ENCODE measurements around the gene MTAP.

MTAP gene

DNA sequence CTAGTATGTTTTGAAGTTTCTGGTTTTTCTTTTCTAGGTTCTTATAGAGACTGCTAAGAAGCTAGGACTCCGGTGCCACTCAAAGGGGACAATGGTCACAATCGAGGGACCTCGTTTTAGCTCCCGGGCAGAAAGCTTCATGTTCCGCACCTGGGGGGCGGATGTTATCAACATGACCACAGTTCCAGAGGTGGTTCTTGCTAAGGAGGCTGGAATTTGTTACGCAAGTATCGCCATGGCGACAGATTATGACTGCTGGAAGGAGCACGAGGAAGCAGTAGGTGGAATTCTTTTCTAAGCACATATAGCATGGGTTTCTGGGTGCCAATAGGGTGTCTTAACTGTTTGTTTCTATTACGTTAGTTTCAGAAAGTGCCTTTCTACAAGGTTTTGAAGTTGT is 52.2 kb downstream of the MTAP start:
- no peak for DNase-seq

DNA sequence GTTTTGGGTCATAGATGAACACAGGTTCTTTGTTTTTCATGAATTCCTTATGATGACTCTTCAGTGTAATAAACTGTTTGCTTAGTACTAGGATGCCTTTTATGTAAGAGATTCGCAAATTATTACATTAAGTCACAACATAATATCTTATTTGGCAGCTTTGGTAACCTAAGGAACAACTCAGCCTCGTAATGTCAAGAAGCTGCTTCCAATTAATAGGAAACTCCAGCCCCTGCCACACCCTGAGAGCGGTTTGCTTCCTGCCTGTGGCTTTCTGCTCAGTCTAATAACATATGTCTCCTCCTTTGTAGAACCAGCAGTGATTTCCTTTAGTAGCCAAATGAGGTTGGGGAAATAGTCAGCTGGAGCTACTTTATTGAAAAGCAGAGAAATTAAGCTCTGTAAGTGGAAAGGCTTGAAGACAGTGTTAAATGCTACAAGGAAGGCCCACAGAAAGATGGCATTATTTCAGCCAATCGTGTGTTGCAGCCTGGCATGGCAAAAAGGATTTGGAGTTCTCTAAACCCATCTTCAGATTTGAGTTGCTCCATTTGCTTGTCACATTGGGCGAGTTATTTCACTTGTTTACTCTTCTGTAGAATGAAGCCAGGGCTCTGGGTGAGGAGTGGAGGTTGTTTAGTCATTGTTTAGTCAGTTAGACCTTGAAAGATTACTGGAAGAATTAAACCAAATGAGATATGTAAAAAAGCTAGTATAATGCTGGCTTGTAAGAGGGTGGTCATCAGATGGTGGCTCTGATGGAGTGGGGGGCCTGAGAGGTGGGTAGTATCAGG is 54.1 kb downstream of the MTAP start:
- DNase-seq: no peak

DNA sequence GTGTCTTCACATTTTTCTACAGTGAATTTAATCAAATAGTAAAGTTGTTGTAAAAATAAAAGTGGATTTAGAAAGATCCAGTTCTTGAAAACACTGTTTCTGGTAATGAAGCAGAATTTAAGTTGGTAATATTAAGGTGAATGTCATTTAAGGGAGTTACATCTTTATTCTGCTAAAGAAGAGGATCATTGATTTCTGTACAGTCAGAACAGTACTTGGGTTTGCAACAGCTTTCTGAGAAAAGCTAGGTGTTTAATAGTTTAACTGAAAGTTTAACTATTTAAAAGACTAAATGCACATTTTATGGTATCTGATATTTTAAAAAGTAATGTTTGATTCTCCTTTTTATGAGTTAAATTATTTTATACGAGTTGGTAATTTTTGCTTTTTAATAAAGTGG is 60.4 kb downstream of the MTAP start:
- no peak for DNase-seq

DNA sequence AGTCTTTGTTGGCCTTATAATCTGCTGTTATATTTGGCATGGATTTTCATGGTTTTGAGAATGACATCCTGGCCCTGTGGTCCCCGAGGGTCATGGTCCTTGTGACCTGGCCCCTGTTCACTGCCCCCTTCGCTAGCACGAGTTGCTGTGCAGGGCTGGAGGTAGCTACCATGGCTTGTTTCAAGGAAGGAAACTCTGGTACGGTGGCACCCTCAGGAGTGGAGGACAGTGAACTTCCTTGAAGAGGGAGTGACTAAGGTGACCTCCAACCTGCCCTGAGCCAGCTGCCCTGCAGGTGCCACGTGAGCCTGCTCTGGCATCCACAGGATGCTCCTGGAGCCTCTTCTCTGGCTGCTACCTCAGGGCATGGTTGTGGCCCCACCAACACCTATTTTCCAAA is 62.1 kb downstream of the MTAP start:
- DNase-seq: no peak

DNA sequence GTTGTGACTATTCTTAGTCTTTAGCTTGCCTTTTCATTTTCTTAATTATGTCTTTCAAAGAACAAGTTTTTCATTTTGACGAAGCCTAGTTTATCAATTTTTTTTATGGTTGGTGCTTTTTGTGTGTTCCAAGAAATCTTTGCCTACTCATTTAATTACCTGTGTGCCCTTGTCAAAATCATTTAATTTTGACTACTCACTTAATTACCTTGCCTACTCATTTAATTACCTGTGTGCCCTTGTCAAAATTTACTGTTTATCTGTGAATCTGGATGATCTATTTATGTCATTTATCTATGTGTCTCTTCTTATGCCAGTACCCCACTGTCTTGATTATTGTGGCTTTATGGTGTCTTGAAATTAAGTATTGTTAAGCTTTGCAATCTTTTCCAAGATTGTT is 63.9 kb downstream of the MTAP start:
- DNase-seq: no peak

DNA sequence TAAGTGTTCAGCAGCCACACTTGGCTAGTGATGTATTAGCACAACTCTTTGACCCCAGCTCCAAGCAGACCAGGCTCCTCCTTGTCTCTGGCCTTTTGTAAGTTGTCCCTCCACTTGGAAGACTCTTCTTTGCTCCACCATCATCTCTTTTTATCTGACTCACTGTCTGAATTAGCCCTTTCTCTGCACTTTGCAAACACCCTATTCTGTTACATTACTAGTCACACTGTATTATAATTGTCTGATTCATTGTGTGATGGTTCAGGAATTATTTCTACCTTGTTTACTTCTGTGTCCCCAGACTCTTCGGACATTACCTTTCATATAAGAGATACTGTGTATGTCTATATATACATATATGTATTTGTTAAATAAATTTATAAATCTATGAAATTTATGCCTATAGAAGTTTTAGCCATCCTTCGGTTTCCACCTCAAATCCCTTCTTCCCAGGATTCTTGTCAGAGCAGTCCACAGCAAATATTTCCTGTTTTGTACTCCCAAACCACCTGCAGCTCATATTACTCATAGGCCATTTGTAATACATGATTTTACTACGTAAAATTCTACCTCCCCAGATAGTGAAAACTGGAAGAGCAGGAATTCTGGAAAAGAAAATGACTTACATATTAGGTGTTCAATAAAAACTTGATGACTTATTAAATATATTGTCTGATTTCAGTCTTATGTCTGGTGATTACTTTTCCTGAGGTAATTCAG is 69.0 kb downstream of the MTAP start:
- DNase-seq: no peak

GRCh38 chr9:21872696-21873095 is 70.3 kb downstream of the MTAP start:
- DNase-seq: no peak

- no peak for DNase-seq
Observed at GRCh38 chr9:21873540-21874221, 71.2 kb downstream of the MTAP start.

DNA sequence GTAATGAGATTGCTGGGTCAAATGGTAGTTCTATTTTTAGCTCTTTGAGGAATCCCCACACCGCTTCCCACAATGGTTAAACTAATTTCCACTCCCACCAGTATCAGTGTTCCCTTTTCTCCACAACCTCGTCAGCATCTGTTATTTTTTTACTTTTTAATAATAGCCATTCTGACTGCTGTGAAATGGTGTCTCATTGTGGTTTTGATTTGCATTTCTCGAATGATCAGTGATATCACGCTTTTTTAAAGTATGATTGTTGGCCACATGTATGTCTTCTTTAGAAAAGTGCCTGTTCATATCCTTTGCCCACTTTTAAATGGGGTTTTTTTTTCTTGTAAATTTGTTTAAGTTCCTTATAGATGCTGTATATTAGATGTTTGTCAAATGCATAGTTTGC is 73.5 kb downstream of the MTAP start:
- no peak for DNase-seq

DNA sequence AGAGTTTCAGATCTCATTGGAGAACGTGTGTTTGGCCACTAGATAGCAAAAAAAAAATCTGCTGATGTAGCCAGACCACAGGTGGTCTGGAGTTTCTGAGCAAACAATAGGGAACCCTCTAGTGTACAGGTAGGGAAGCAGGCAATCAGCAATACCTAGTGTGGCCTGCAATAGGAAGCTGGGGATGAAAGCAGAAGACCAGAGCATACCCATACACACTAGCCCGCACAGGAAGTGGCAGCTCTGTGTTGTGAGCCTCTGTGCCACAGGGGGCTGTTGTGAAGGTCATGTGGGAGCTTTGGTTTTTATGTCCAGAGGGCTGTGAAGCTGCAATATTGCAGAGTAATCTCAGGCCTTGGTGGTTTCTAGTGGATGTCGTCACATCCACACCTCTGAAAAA is 81.2 kb downstream of the MTAP start:
- no peak for DNase-seq

DNA sequence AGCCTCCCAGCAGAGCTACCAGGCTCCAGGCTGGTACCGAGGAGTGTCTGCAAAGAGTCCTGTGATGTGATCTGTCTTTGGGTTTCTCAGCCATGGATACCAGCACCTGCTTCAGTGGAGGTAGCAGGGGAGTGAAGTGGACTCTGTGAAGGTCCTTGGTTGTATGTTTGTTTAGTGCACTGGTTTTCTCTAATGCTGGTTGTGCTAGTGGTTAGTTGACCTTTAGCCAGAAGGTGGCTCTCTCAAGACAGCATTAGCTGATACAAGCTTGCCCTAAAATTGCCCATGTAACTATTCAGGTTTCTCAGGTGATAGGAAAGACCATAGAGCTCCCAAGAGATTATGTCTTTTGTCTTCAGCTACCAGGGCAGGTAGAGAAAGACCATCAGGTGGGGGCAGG is 87.2 kb downstream of the MTAP start:
- no peak for DNase-seq

GRCh38 chr9:21890696-21891095 is 88.3 kb downstream of the MTAP start:
- DNase-seq: no peak

GRCh38 chr9:21901546-21901945 is 99.1 kb downstream of the MTAP start:
- DNase-seq: no peak

GRCh38 chr9:21902136-21902535 is 99.7 kb downstream of the MTAP start:
- no peak for DNase-seq

- DNase-seq: no peak
Observed at GRCh38 chr9:21903380-21903965, 101.0 kb downstream of the MTAP start.

- no peak for DNase-seq
Observed at GRCh38 chr9:21904371-21904770, 101.9 kb downstream of the MTAP start.

- no peak for DNase-seq
Observed at GRCh38 chr9:21904776-21905175, 102.3 kb downstream of the MTAP start.

DNA sequence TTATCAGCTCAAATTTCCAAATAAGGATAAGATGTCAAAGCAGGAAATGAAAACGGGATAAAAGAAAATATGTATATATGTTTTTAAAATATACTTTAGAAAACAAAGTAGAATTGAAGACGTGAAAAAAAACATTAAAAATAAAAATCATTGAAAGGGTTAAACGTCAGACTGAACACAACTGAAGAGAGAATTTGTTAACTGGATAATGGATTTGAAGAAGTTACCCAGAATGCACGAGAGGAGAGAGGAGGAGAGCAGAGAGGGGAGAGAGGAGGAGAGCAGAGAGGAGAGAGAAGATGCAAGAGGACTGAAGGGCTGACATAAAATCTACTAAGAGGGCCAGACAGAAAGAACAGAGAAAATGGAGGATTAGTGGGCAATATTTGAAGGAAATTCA is 103.8 kb downstream of the MTAP start:
- DNase-seq: no peak

GRCh38 chr9:21906881-21907280 is 104.4 kb downstream of the MTAP start:
- no peak for DNase-seq

DNA sequence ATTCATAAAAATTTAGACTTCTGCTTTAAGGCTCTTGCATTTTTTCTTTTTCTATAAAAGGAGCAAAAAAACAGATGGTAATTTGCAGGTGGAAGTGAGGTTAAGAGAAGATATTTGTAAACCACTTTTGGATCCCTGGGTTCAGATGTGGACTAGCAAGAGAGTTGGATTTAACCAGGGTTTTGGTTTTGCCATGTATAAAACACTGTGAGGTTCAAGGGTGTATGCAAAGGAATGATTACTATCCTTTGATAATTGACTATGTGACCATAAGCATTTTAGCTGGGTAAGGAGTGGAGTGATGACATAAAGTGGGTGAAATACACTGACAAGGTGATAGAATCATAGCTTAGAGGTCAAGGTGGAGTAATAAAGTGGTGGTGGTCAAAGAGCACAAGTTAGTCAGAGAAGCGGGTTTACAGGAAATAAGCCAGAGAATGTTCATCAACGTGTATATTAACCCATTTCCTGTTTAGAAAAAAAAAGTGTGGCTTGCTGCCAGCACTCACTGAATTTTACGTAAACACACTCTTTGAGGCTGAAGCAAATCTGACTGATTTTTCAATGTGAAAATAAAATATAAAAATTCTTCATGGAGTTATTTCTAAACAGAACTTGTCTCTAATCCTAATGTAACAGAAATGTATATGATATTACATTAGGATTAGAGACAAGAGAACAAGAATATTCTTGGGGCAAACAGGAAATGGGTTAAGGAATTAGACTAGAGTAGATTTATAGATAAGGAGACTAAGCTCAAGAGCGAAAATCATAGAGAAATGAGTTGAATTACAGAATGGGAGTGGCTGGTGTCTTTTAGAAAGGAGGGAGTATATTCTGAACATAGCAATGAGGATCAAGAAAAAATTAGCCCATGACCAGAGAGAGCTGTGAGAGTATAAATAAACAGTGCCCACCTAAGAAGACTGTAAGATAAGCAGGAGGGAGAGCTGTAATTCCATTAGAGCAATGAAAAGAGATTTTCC is 117.2 kb downstream of the MTAP start:
- no peak for DNase-seq

DNA sequence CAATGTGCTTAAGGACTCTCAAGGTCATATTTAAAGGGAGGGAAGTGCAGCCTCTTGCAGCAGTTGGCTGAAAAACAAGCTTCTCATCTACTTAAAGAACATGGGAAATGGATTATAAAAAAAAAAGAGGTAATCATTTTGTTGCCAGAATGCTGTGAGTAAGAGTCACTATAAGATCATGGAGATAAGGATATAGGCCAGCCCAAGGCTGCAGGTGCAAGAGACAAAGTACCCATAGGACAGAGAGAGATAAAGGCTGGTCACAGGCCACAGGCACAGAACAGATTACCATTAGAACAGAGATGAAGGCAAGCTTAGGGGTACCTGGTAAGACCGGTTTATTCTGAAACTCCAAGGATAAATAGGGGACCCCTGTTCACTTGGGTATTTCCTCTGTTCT is 121.3 kb downstream of the MTAP start:
- no peak for DNase-seq

- no peak for DNase-seq
Observed at GRCh38 chr9:21927752-21928151, 125.3 kb downstream of the MTAP start.
